PC-9 (cell line): Measurements from ENCODE around the gene CACNA1D.

ENCODE experiments used
- CTCF ChIP-seq: fragments of 200-600 bp; sonication (generic); conservative IDR thresholded peaks from 2 replicates; pipeline ENCODE4 v1.6.1; 2017; ENCODE audit warnings: mixed run types, antibody characterized with exemption, mild to moderate bottlenecking, moderate library complexity
- EZH2 ChIP-seq: fragments of 200-600 bp; sonication (generic); IDR thresholded peaks from 2 replicates; pipeline ENCODE4 v1.8.0; 2017; ENCODE audit warnings: antibody characterized with exemption, low read depth

DNA sequence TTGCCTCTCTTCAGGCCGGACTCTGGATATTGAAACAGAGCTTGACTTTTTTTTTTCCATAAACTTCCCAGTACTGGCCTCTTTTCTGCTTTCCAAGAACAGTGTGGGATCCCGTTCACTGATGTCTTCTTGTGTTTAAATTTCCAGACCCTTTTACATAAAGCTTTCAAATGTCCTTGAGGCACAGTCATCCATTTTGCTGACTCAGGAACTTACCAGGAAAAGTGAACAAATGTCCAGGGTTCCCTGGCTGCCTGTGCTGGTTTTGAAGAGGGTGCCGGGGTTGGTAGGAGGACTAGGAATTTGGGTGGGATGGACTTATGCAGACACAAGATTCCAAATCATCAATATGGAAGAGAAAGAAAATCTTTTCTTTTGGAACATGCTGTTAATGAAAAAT is 283.7 kb downstream of the CACNA1D start:
- TF ChIP-seq CTCF (no peak), EZH2 (no peak)
